Activated T-helper 1 cell treated with anti-CD3 and anti-CD28 coated beads, Interleukin-12 subunit alpha, Interleukin-12 subunit beta, Interleukin-2, Interleukin-4 antibody, amounts not matched to agents 30 ng/mL and 10 ng/mL and 1 ng/mL, durations not matched to agents 14 hours and 24 hours and 36 hours (primary cell): ENCODE results near the gene CYP4F3. TPM values are rescaled to one million over a fixed set of nuclear protein-coding genes. Genes with fewer than 3 reads are reported as not detected.
"Not testable (repeated sequence)": the region's sequence is repeated elsewhere in the genome, so short reads cannot be mapped to it uniquely, and the experiment has no call there.

Experiments
- DNase-seq: peaks from one replicate; pipeline ENCODE4 v3.0.0; 2021; ENCODE audit warnings: low spot score
- H3K27ac Mint-ChIP-seq: one replicate; pipeline ENCODE4 v1.8.0; 2021; ENCODE audit warnings: mild to moderate bottlenecking, mixed read lengths
- H3K27me3 Mint-ChIP-seq: one replicate; pipeline ENCODE4 v1.8.0; 2022; ENCODE audit warnings: mild to moderate bottlenecking, moderate library complexity, mixed read lengths; ENCODE audit not compliant: insufficient read depth
- H3K36me3 Mint-ChIP-seq: one replicate; pipeline ENCODE4 v1.8.0; 2021; ENCODE audit warnings: low read depth, mixed read lengths
- H3K4me1 Mint-ChIP-seq: one replicate; pipeline ENCODE4 v1.8.0; 2021; ENCODE audit warnings: low read depth, mixed read lengths
- H3K4me3 Mint-ChIP-seq: one replicate; pipeline ENCODE4 v1.8.0; 2021; ENCODE audit warnings: mild to moderate bottlenecking, moderate library complexity, mixed read lengths
- H3K9me3 Mint-ChIP-seq: one replicate; pipeline ENCODE4 v1.8.0; 2021; ENCODE audit warnings: mixed read lengths
- intact Hi-C: fragments of 100-400 bp; cut with micrococcal nuclease; formaldehyde crosslinking; loops from one replicate; pipeline ENCODE4 v1.15.1; 2024
- total RNA-seq: library from RNA; stranded (reverse); gene quantifications from 2 replicates; pipeline ENCODE4 v1.2.3, GENCODE V29; 2022

Gene CYP4F3
- total RNA-seq, 1 donor from 2014 or later = not detected

GRCh38 chr19:15636026-15636425, 4.7 kb upstream of the CYP4F3 start:
- no peak overlapping the region for H3K27ac Mint-ChIP-seq
- no peak overlapping the region for H3K4me3 Mint-ChIP-seq
- no peaks in the 10 kb centered on the region for H3K36me3 Mint-ChIP-seq
- H3K9me3 Mint-ChIP-seq = no peaks in the 10 kb centered on the region
- no peaks in the 10 kb centered on the region for H3K4me1 Mint-ChIP-seq
- H3K27me3 Mint-ChIP-seq = peaks cover 7% of the 10 kb centered on the region
- intact Hi-C loops = no loop called here
- DNase-seq = no peak

- intact Hi-C loops = no loop called here
- Mint-ChIP-seq H3K4me3 (no peak overlapping the region), H3K4me1 (no peaks in the 10 kb centered on the region)
These were observed 1.1 kb upstream of the CYP4F3 start for GRCh38 chr19:15639596-15639995.

GRCh38 chr19:15640904-15641597, 354 bp downstream of the CYP4F3 start:
- H3K27ac Mint-ChIP-seq = no peak overlapping the region
- H3K27me3 Mint-ChIP-seq = no peaks in the 10 kb centered on the region
- no peaks in the 10 kb centered on the region for H3K36me3 Mint-ChIP-seq

More at GRCh38 chr19:15639596-15639995, 1.1 kb upstream of the CYP4F3 start:
- H3K27ac Mint-ChIP-seq = no peak overlapping the region
- no peaks in the 10 kb centered on the region for H3K27me3 Mint-ChIP-seq
- no peaks in the 10 kb centered on the region for H3K9me3 Mint-ChIP-seq
- no peaks in the 10 kb centered on the region for H3K36me3 Mint-ChIP-seq
- no peak for DNase-seq

GRCh38 chr19:15641901-15642491, 1.3 kb downstream of the CYP4F3 start:
- H3K4me3 Mint-ChIP-seq = no peak overlapping the region
- no peak for DNase-seq
- intact Hi-C loops = no loop called here
- no peaks in the 10 kb centered on the region for H3K4me1 Mint-ChIP-seq
- H3K27me3 Mint-ChIP-seq = no peaks in the 10 kb centered on the region
- H3K36me3 Mint-ChIP-seq = no peaks in the 10 kb centered on the region
- H3K9me3 Mint-ChIP-seq = no peaks in the 10 kb centered on the region
- no peak overlapping the region for H3K27ac Mint-ChIP-seq

More at GRCh38 chr19:15640904-15641597, 354 bp downstream of the CYP4F3 start:
- intact Hi-C loops = no loop called here
- no peak overlapping the region for H3K4me3 Mint-ChIP-seq
- H3K9me3 Mint-ChIP-seq = no peaks in the 10 kb centered on the region
- no peak for DNase-seq
- H3K4me1 Mint-ChIP-seq = no peaks in the 10 kb centered on the region

- no peak overlapping the region for H3K4me3 Mint-ChIP-seq
- intact Hi-C loops = no loop called here
- H3K9me3 Mint-ChIP-seq = no peaks in the 10 kb centered on the region
- H3K4me1 Mint-ChIP-seq = no peaks in the 10 kb centered on the region
- H3K36me3 Mint-ChIP-seq = no peaks in the 10 kb centered on the region
- H3K27ac Mint-ChIP-seq = no peak overlapping the region
- no peaks in the 10 kb centered on the region for H3K27me3 Mint-ChIP-seq
- no peak for DNase-seq
These were observed 2.1 kb downstream of the CYP4F3 start for GRCh38 chr19:15642807-15643206.

GRCh38 chr19:15643387-15643786, 2.7 kb downstream of the CYP4F3 start:
- no peak overlapping the region for H3K4me3 Mint-ChIP-seq
- H3K36me3 Mint-ChIP-seq = no peaks in the 10 kb centered on the region
- no peak overlapping the region for H3K27ac Mint-ChIP-seq
- DNase-seq = no peak
- H3K4me1 Mint-ChIP-seq = no peaks in the 10 kb centered on the region
- H3K27me3 Mint-ChIP-seq = no peaks in the 10 kb centered on the region
- intact Hi-C loops = no loop called here
- H3K9me3 Mint-ChIP-seq = no peaks in the 10 kb centered on the region

- no peaks in the 10 kb centered on the region for H3K27me3 Mint-ChIP-seq
- DNase-seq = no peak
- intact Hi-C loops = no loop called here
- no peaks in the 10 kb centered on the region for H3K4me1 Mint-ChIP-seq
- H3K4me3 Mint-ChIP-seq = no peak overlapping the region
- no peaks in the 10 kb centered on the region for H3K9me3 Mint-ChIP-seq
- H3K36me3 Mint-ChIP-seq = no peaks in the 10 kb centered on the region
- H3K27ac Mint-ChIP-seq = no peak overlapping the region
These were observed 3.5 kb downstream of the CYP4F3 start for GRCh38 chr19:15644066-15644741.

- no peak overlapping the region for H3K4me3 Mint-ChIP-seq
- DNase-seq = no peak
- H3K27ac Mint-ChIP-seq = no peak overlapping the region
- intact Hi-C loops = no loop called here
- no peaks in the 10 kb centered on the region for H3K9me3 Mint-ChIP-seq
- H3K36me3 Mint-ChIP-seq = no peaks in the 10 kb centered on the region
- no peaks in the 10 kb centered on the region for H3K27me3 Mint-ChIP-seq
- H3K4me1 Mint-ChIP-seq = no peaks in the 10 kb centered on the region
These were observed 4.1 kb downstream of the CYP4F3 start for GRCh38 chr19:15644816-15645215.

GRCh38 chr19:15649526-15649925, 8.8 kb downstream of the CYP4F3 start:
- H3K4me1 Mint-ChIP-seq = no peaks in the 10 kb centered on the region
- H3K27ac Mint-ChIP-seq = no peak overlapping the region
- no peaks in the 10 kb centered on the region for H3K9me3 Mint-ChIP-seq
- H3K27me3 Mint-ChIP-seq = peaks cover 4% of the 10 kb centered on the region
- no peak overlapping the region for H3K4me3 Mint-ChIP-seq
- no peak for DNase-seq
- intact Hi-C loops = no loop called here
- H3K36me3 Mint-ChIP-seq = no peaks in the 10 kb centered on the region

GRCh38 chr19:15650123-15650522, 9.4 kb downstream of the CYP4F3 start:
- H3K27ac Mint-ChIP-seq, H3K36me3 Mint-ChIP-seq, H3K4me3 Mint-ChIP-seq, H3K27me3 Mint-ChIP-seq, H3K9me3 Mint-ChIP-seq, H3K4me1 Mint-ChIP-seq, DNase-seq, intact Hi-C loops: not testable (repeated sequence)

GRCh38 chr19:15651791-15652190, 11.1 kb downstream of the CYP4F3 start:
- no peak overlapping the region for H3K4me3 Mint-ChIP-seq

GRCh38 chr19:15652559-15653278, 12.0 kb downstream of the CYP4F3 start:
- Mint-ChIP-seq H3K4me3 (no peak overlapping the region), H3K27ac (no peak overlapping the region), H3K9me3 (no peaks in the 10 kb centered on the region), H3K27me3 (peaks cover 4% of the 10 kb centered on the region), H3K36me3 (no peaks in the 10 kb centered on the region), H3K4me1 (no peaks in the 10 kb centered on the region)
- intact Hi-C loops = no loop called here
- no peak for DNase-seq

More at GRCh38 chr19:15651791-15652190, 11.1 kb downstream of the CYP4F3 start:
- H3K36me3 Mint-ChIP-seq = no peaks in the 10 kb centered on the region
- no peaks in the 10 kb centered on the region for H3K9me3 Mint-ChIP-seq
- intact Hi-C loops = no loop called here
- H3K4me1 Mint-ChIP-seq = no peaks in the 10 kb centered on the region
- DNase-seq = no peak
- H3K27ac Mint-ChIP-seq = no peak overlapping the region
- H3K27me3 Mint-ChIP-seq = peaks cover 4% of the 10 kb centered on the region

- H3K4me1 Mint-ChIP-seq = no peaks in the 10 kb centered on the region
- H3K27me3 Mint-ChIP-seq = peaks cover 4% of the 10 kb centered on the region
These were observed 15.8 kb downstream of the CYP4F3 start for GRCh38 chr19:15656467-15656866.

More at GRCh38 chr19:15656467-15656866, 15.8 kb downstream of the CYP4F3 start:
- intact Hi-C loops = no loop called here
- no peak overlapping the region for H3K4me3 Mint-ChIP-seq
- no peak overlapping the region for H3K27ac Mint-ChIP-seq
- H3K36me3 Mint-ChIP-seq = no peaks in the 10 kb centered on the region
- no peaks in the 10 kb centered on the region for H3K9me3 Mint-ChIP-seq
- no peak for DNase-seq
